Stimulated activated effector memory CD8-positive, alpha-beta T cell treated with anti-CD3 and anti-CD28 coated beads, Interleukin-12 subunit alpha, Interleukin-12 subunit beta, amount 100 ng/mL, for 72 hours (primary cell): ENCODE data around the gene CHPT1.
A peak's percentile ranks its signal among the peaks of the same experiment; 100 is the strongest.
"Not testable (repeated sequence)": the region's sequence is repeated elsewhere in the genome, so short reads cannot be mapped to it uniquely, and the experiment has no call there.

ENCODE experiments used
- ATAC-seq: fragments of 150-1000 bp; cut with Tn5 transposase; 2 replicates; pipeline ENCODE4 v1.10.0; 2021
- DNase-seq, 2 donors: peaks; one replicate each; pipeline ENCODE4 v3.0.0; 2021 to 2022; ENCODE audit warnings: low spot score in 2 of 2
- H3K27ac Mint-ChIP-seq: one replicate; pipeline ENCODE4 v1.8.0; 2022; ENCODE audit warnings: mild to moderate bottlenecking, mixed read lengths
- H3K36me3 Mint-ChIP-seq: one replicate; pipeline ENCODE4 v1.8.0; 2022; ENCODE audit warnings: mild to moderate bottlenecking, mixed read lengths
- H3K4me1 Mint-ChIP-seq: one replicate; pipeline ENCODE4 v1.8.0; 2022; ENCODE audit warnings: mixed read lengths
- H3K4me3 Mint-ChIP-seq: one replicate; pipeline ENCODE4 v1.8.0; 2022; ENCODE audit warnings: mild to moderate bottlenecking, mixed read lengths
- H3K9me3 Mint-ChIP-seq: one replicate; pipeline ENCODE4 v1.8.0; 2022; ENCODE audit warnings: mixed read lengths

Gene CHPT1

DNA sequence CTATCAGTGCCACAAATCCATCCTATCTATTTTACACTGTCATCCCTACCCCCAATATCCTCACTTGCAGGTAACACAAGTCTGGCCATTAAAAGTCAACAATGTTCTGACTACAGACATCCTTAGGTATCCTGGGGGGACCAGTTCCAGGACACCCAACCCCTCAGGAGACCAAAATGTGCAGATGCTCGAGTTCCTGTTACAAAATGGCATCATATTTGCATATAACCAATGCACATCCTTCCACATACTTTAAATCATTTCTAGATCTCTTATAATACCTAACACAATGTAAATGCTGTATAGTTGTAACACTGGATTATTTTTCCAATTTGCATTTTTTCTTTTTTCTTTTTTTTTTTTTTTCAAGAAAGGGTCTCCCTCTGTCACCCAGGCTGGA, 34.9 kb downstream of the CHPT1 start:
- no peak overlapping the region for H3K4me3 Mint-ChIP-seq
- H3K4me1 Mint-ChIP-seq: no peaks in the 10 kb centered on the region
- no peaks in the 10 kb centered on the region for H3K9me3 Mint-ChIP-seq
- peak overlapping the region; percentile 15 for H3K27ac Mint-ChIP-seq
- DNase-seq (no peak), ATAC-seq (no peak)
- H3K36me3 Mint-ChIP-seq: peaks cover 49% of the 10 kb centered on the region

DNA sequence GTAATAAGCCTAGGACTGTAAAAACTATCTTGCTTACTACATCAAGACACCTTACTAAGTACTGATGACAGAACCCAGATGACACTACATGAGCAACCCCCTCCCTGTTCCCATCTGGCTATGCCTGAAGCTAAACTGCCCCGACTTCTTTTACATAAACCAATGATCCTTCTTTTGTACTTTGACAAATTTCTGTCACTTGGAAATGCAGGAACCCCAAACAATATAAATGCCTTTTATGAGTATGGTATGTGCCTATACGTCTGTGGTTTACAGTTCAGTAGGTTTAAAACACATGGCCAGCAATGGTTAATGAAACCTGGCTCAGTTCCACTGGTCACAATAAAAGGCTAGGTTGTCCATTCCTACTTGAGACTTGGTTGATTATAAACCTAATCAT, 35.7 kb downstream of the CHPT1 start:
- peaks cover 45% of the 10 kb centered on the region for H3K36me3 Mint-ChIP-seq
- no peak overlapping the region for H3K4me3 Mint-ChIP-seq
- H3K9me3 Mint-ChIP-seq: no peaks in the 10 kb centered on the region
- no peaks in the 10 kb centered on the region for H3K4me1 Mint-ChIP-seq
- H3K27ac Mint-ChIP-seq: peak overlapping the region; percentile 26
- no peak for DNase-seq
- no peak for ATAC-seq

DNA sequence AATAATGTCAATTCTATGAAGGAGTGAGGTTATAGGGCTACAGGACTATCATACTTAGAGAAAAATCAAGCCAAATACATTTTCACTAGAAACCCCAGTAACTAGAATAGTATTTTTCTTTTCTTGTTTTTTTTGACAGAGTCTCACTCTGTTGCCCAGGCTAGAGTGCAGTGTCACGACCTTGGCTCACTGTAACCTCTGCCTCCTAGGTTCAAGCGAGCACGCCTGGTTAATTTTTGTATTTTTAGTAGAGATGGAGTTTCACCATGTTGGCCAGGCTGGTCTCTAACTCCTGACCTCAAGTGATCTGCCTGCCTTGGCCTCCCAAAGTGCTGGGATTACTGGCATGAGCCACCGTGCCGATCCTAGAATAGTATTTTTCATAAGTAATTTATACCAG, 37.0 kb downstream of the CHPT1 start:
- H3K4me3 Mint-ChIP-seq, ATAC-seq, H3K27ac Mint-ChIP-seq, H3K4me1 Mint-ChIP-seq, DNase-seq, H3K9me3 Mint-ChIP-seq: not testable (repeated sequence)
- H3K36me3 Mint-ChIP-seq: peaks cover 33% of the 10 kb centered on the region

GRCh38 chr12:101737476-101737875, 40.0 kb downstream of the CHPT1 start:
- Mint-ChIP-seq H3K4me3 (no peak overlapping the region), H3K4me1 (no peaks in the 10 kb centered on the region), H3K27ac (no peak overlapping the region), H3K9me3 (no peaks in the 10 kb centered on the region), H3K36me3 (peaks cover 23% of the 10 kb centered on the region)
- DNase-seq (no peak), ATAC-seq (no peak)

DNA sequence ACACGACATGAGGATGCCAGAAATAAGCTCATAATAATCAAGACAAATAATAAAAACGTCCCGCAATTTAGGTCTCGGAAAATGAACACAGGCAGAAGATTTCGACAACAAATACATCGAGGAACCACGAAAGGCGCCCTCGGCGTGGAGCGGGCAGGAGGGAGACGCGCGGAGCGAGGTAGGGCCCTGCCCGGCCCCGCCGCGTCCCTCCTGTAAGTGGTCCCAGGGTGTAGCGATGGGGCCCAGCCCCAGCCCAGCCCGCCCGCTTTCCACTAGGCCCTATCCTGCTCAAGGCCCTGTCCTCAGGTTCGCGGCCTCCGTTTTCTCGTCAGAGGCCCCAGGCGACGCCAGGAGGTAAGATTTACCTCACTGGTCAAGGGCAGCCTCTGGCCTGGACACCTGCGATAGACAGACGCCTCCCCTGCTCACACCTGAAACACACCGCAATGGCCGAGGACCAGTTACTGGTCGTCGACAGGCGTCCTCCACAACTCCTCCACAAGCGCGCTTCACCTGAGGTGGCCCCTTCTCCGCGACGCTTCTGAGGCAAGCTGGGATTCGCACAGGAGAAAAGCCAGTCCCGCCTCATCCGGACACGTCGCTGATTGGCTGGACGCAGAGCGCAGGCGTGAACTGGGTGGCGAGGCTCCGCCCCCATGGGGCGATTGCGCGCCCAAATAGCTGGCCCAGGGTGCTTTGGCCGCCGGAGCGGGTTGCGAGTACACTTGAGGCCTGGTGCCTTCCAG, 41.7 kb downstream of the CHPT1 start, which contains the start of gene SYCP3:
Gene SYCP3 (minus strand): TSS at position 543 of the 746 bp plus-strand sequence. CDS start 1,527 bp downstream, outside the sequence.
- H3K4me3 Mint-ChIP-seq: no peak within 1 kb of the TSS
- H3K9me3 Mint-ChIP-seq: no peaks in the 10 kb centered on the region
- no peak within 1 kb of the TSS for H3K27ac Mint-ChIP-seq
- H3K4me1 Mint-ChIP-seq: peaks cover 11% of the 10 kb centered on the region
- ATAC-seq (no peak), DNase-seq (no peak)
- H3K36me3 Mint-ChIP-seq: peaks cover 28% of the 10 kb centered on the region

- H3K27ac Mint-ChIP-seq: no peak overlapping the region
- peaks cover 16% of the 10 kb centered on the region for H3K4me1 Mint-ChIP-seq
- H3K9me3 Mint-ChIP-seq: no peaks in the 10 kb centered on the region
- DNase-seq: no peak
- peaks cover 38% of the 10 kb centered on the region for H3K36me3 Mint-ChIP-seq
- H3K4me3 Mint-ChIP-seq: no peak overlapping the region
- no peak for ATAC-seq
Measured at GRCh38 chr12:101740566-101740965, 43.1 kb downstream of the CHPT1 start.

- Mint-ChIP-seq H3K9me3 (no peaks in the 10 kb centered on the region), H3K36me3 (peaks cover 42% of the 10 kb centered on the region), H3K4me3 (no peak overlapping the region), H3K27ac (no peak overlapping the region), H3K4me1 (peaks cover 16% of the 10 kb centered on the region)
- DNase-seq (no peak), ATAC-seq (no peak)
Measured at GRCh38 chr12:101740980-101741379, 43.5 kb downstream of the CHPT1 start.

- DNase-seq: no peak
- H3K9me3 Mint-ChIP-seq: no peaks in the 10 kb centered on the region
- ATAC-seq: no peak
- peaks cover 62% of the 10 kb centered on the region for H3K36me3 Mint-ChIP-seq
- peak overlapping the region; percentile 88 for H3K27ac Mint-ChIP-seq
- no peak overlapping the region for H3K4me3 Mint-ChIP-seq
- H3K4me1 Mint-ChIP-seq: peaks cover 16% of the 10 kb centered on the region
Measured at GRCh38 chr12:101743242-101743641, 45.8 kb downstream of the CHPT1 start.

GRCh38 chr12:101743724-101744472, 46.5 kb downstream of the CHPT1 start:
- H3K4me1 Mint-ChIP-seq: peaks cover 16% of the 10 kb centered on the region
- DNase-seq (no peak), ATAC-seq (peak; percentile 92)
- H3K27ac Mint-ChIP-seq: peak overlapping the region; percentile 88
- H3K9me3 Mint-ChIP-seq: no peaks in the 10 kb centered on the region
- peaks cover 69% of the 10 kb centered on the region for H3K36me3 Mint-ChIP-seq
- H3K4me3 Mint-ChIP-seq: no peak overlapping the region

GRCh38 chr12:101745481-101745880, 48.0 kb downstream of the CHPT1 start:
- H3K36me3 Mint-ChIP-seq: peaks cover 76% of the 10 kb centered on the region
- ATAC-seq (no peak), DNase-seq (no peak)
- no peaks in the 10 kb centered on the region for H3K9me3 Mint-ChIP-seq
- no peak overlapping the region for H3K27ac Mint-ChIP-seq
- peaks cover 16% of the 10 kb centered on the region for H3K4me1 Mint-ChIP-seq
- no peak overlapping the region for H3K4me3 Mint-ChIP-seq

DNA sequence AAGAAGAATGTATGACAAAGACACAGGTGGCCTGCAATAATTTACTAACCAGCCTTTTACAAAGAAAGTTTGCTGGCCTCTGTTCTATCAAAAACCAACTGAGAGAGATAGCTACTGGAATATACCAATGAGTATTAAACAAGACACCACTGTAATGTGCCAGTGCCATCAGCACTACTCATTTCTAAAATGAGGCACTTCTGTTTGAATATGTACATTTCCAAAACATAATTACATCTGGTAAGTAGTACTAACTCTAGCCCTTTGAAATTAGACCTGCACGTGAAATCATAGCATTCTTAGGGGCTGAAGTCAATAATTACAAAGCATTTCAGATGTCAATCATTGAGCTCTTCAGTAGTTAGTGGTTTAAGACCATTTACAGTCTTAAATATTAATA, 48.8 kb downstream of the CHPT1 start:
- DNase-seq (no peak), ATAC-seq (no peak)
- H3K9me3 Mint-ChIP-seq: no peaks in the 10 kb centered on the region
- H3K4me1 Mint-ChIP-seq: peaks cover 16% of the 10 kb centered on the region
- H3K4me3 Mint-ChIP-seq: no peak overlapping the region
- H3K36me3 Mint-ChIP-seq: peaks cover 84% of the 10 kb centered on the region
- H3K27ac Mint-ChIP-seq: no peak overlapping the region

GRCh38 chr12:101746661-101747060, 49.2 kb downstream of the CHPT1 start:
- ATAC-seq (no peak), DNase-seq (no peak)
- Mint-ChIP-seq H3K36me3 (peaks cover 88% of the 10 kb centered on the region), H3K9me3 (no peaks in the 10 kb centered on the region), H3K4me3 (no peak overlapping the region), H3K27ac (no peak overlapping the region), H3K4me1 (peaks cover 16% of the 10 kb centered on the region)

DNA sequence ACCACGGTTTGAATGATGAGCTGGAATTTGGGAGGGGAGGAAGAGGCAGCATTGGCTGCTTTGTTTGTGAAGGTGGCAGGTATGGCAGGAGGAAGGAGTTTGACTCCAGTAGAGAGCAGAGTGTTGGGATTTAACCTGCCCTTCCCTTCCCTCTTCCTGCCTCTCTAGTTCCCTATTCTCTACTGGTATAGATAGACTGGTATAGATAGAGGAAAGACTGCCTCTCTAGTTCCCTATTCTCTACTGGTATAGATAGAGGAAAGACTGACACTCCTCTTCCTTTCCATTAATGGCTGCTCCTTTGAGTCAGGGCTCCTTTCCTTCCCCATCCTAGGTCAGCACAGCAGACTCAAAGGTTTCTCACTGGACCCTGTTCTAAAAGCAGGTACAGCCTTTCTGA, 50.3 kb downstream of the CHPT1 start:
- ATAC-seq (no peak), DNase-seq (no peak)
- Mint-ChIP-seq H3K4me3 (no peak overlapping the region), H3K36me3 (peaks cover 98% of the 10 kb centered on the region), H3K27ac (no peak overlapping the region), H3K9me3 (no peaks in the 10 kb centered on the region), H3K4me1 (peaks cover 16% of the 10 kb centered on the region)

- Mint-ChIP-seq H3K27ac (no peak overlapping the region), H3K4me3 (no peak overlapping the region), H3K4me1 (peaks cover 6% of the 10 kb centered on the region), H3K36me3 (peaks cover 98% of the 10 kb centered on the region), H3K9me3 (no peaks in the 10 kb centered on the region)
- no peak for DNase-seq
- no peak for ATAC-seq
Measured at GRCh38 chr12:101748907-101749306, 51.5 kb downstream of the CHPT1 start.

DNA sequence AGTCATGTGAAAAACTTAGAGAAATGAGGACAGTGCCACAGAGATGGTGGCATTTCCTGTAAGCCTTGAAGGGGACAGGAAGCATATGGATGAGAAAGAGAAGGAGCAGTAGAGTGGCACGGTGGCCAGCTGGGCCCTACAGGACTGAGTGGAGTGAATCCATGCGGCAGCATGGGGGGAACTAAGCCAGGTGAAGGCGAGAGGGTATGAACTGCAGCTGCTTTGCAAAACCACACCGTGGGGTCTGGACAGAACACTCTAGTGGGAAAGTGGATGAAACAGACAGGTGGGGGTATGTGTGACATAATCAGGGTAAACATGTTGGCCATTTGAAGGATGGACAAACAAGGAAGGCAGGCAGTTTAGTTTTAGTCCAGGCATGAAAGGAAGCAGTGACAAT, 52.2 kb downstream of the CHPT1 start:
- Mint-ChIP-seq H3K4me1 (no peaks in the 10 kb centered on the region), H3K36me3 (peaks cover 98% of the 10 kb centered on the region), H3K9me3 (no peaks in the 10 kb centered on the region), H3K4me3 (no peak overlapping the region), H3K27ac (no peak overlapping the region)
- DNase-seq: no peak
- ATAC-seq: no peak

DNA sequence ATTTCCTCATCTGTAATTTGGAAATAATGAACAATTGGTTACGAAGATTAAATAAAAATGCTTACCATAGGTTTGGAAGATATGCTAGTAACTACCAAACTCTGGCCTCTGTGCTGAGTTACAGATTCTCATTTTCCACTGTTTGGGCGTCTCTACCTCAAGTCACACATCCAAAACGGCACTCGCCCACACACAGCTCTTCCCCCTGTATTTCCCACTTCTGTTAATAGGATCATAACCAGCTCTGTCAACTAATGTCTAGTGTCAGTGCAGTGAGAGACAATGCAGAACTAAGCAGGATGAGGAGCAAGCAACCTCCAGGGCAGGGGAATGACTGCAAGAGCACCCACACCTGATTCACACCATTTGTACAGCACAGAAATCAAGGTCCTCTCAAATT, 52.7 kb downstream of the CHPT1 start:
- H3K36me3 Mint-ChIP-seq: peaks cover 98% of the 10 kb centered on the region
- peak overlapping the region; percentile 21 for H3K27ac Mint-ChIP-seq
- no peak for ATAC-seq

More for the DNA sequence above, 52.7 kb downstream of the CHPT1 start:
- Mint-ChIP-seq H3K4me1 (no peaks in the 10 kb centered on the region), H3K4me3 (no peak overlapping the region), H3K9me3 (no peaks in the 10 kb centered on the region)
- DNase-seq: no peak
